Measurements from ENCODE around the gene UNC93B1.
"Not testable (repeated sequence)": the region's sequence is repeated elsewhere in the genome, so short reads cannot be mapped to it uniquely, and the experiment has no call there.

GRCh38 chr11:67985302-67985701, 18.6 kb downstream of the UNC93B1 start:
- TF ChIP-seq EZH2 (IDR thresholded peaks at IDR 0.05; ENCODE audit: low read length, missing control alignments); CTCF (conservative IDR thresholded peaks at IDR 0.05 in 1 of 2, IDR thresholded peaks at IDR 0.05 in 1 of 2; ENCODE audit: low read depth in 1 of 2, low read length in 2 of 2): not testable (repeated sequence)

Data from fibroblast of lung (primary cell).